ENCODE data around the gene GLOD5.

GLOD5 gene

GRCh38 chrX:48715072-48715471 lies 46.5 kb upstream of the GLOD5 start:
- no peaks in the 10 kb centered on the region for H3K79me2 ChIP-seq (ENCODE audit: low read length)
- H2AFZ ChIP-seq (ENCODE audit: low read depth, low read length): no peak overlapping the region
- no peaks in the 10 kb centered on the region for H3K36me3 ChIP-seq (replicated peaks; ENCODE audit: low read depth, low read length)
- H3K27ac ChIP-seq (ENCODE audit: low read length): no peak overlapping the region
- H3K27me3 ChIP-seq (ENCODE audit: low read depth, low read length): no peaks in the 10 kb centered on the region
- no peaks in the 10 kb centered on the region for H3K9me3 ChIP-seq (ENCODE audit: insufficient read depth, low read length)
- no peak for TF ChIP-seq EZH2phosphoT487 (IDR thresholded peaks at IDR 0.05; ENCODE audit: low read depth)
- TF ChIP-seq, protein P1, sequence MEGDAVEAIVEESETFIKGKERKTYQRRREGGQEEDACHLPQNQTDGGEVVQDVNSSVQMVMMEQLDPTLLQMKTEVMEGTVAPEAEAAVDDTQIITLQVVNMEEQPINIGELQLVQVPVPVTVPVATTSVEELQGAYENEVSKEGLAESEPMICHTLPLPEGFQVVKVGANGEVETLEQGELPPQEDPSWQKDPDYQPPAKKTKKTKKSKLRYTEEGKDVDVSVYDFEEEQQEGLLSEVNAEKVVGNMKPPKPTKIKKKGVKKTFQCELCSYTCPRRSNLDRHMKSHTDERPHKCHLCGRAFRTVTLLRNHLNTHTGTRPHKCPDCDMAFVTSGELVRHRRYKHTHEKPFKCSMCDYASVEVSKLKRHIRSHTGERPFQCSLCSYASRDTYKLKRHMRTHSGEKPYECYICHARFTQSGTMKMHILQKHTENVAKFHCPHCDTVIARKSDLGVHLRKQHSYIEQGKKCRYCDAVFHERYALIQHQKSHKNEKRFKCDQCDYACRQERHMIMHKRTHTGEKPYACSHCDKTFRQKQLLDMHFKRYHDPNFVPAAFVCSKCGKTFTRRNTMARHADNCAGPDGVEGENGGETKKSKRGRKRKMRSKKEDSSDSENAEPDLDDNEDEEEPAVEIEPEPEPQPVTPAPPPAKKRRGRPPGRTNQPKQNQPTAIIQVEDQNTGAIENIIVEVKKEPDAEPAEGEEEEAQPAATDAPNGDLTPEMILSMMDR (IDR thresholded peaks at IDR 0.05; ENCODE audit: low read depth, low read length): no peak
- no peak overlapping the region for H3K4me2 ChIP-seq (ENCODE audit: low read length)
- no peaks in the 10 kb centered on the region for H3K4me1 ChIP-seq (ENCODE audit: low read length)
- no peak overlapping the region for H3K9ac ChIP-seq (ENCODE audit: low read length)
- no peaks in the 10 kb centered on the region for H4K20me1 ChIP-seq (ENCODE audit: insufficient read depth, low read length)
- no peak overlapping the region for H3K4me3 ChIP-seq (ENCODE audit: low read length)

GRCh38 chrX:48715876-48716502 lies 45.6 kb upstream of the GLOD5 start:
- Histone ChIP-seq H3K4me2 (ENCODE audit: low read length) (no peak overlapping the region), H3K27me3 (ENCODE audit: low read depth, low read length) (no peaks in the 10 kb centered on the region), H3K4me3 (ENCODE audit: low read length) (no peak overlapping the region), H2AFZ (ENCODE audit: low read depth, low read length) (no peak overlapping the region), H3K27ac (ENCODE audit: low read length) (no peak overlapping the region), H4K20me1 (ENCODE audit: insufficient read depth, low read length) (no peaks in the 10 kb centered on the region), H3K9me3 (ENCODE audit: insufficient read depth, low read length) (no peaks in the 10 kb centered on the region), H3K9ac (ENCODE audit: low read length) (no peak overlapping the region), H3K4me1 (ENCODE audit: low read length) (no peaks in the 10 kb centered on the region), H3K79me2 (ENCODE audit: low read length) (no peaks in the 10 kb centered on the region), H3K36me3 (replicated peaks; ENCODE audit: low read depth, low read length) (no peaks in the 10 kb centered on the region)
- TF ChIP-seq EZH2phosphoT487 (IDR thresholded peaks at IDR 0.05; ENCODE audit: low read depth): no peak
- TF ChIP-seq, protein P1 (IDR thresholded peaks at IDR 0.05; ENCODE audit: low read depth, low read length): no peak

GRCh38 chrX:48719958-48720357 lies 41.6 kb upstream of the GLOD5 start:
- Histone ChIP-seq H3K9ac (ENCODE audit: low read length) (no peak overlapping the region), H3K4me2 (ENCODE audit: low read length) (no peak overlapping the region), H3K4me1 (ENCODE audit: low read length) (no peaks in the 10 kb centered on the region), H3K9me3 (ENCODE audit: insufficient read depth, low read length) (no peaks in the 10 kb centered on the region), H3K79me2 (ENCODE audit: low read length) (no peaks in the 10 kb centered on the region), H2AFZ (ENCODE audit: low read depth, low read length) (no peak overlapping the region), H3K36me3 (replicated peaks; ENCODE audit: low read depth, low read length) (no peaks in the 10 kb centered on the region), H3K27ac (ENCODE audit: low read length) (no peak overlapping the region), H3K4me3 (ENCODE audit: low read length) (no peak overlapping the region), H3K27me3 (ENCODE audit: low read depth, low read length) (no peaks in the 10 kb centered on the region), H4K20me1 (ENCODE audit: insufficient read depth, low read length) (no peaks in the 10 kb centered on the region)
- TF ChIP-seq, protein P1 (IDR thresholded peaks at IDR 0.05; ENCODE audit: low read depth, low read length): no peak
- TF ChIP-seq EZH2phosphoT487 (IDR thresholded peaks at IDR 0.05; ENCODE audit: low read depth): no peak

GRCh38 chrX:48720577-48721250 lies 40.8 kb upstream of the GLOD5 start:
- H3K27ac ChIP-seq (ENCODE audit: low read length): no peak overlapping the region
- no peak overlapping the region for H3K4me3 ChIP-seq (ENCODE audit: low read length)
- H3K9ac ChIP-seq (ENCODE audit: low read length): no peak overlapping the region
- H3K4me2 ChIP-seq (ENCODE audit: low read length): no peak overlapping the region
- H4K20me1 ChIP-seq (ENCODE audit: insufficient read depth, low read length): no peaks in the 10 kb centered on the region
- TF ChIP-seq, protein P1 (IDR thresholded peaks at IDR 0.05; ENCODE audit: low read depth, low read length): no peak
- TF ChIP-seq EZH2phosphoT487 (IDR thresholded peaks at IDR 0.05; ENCODE audit: low read depth): no peak
- H3K9me3 ChIP-seq (ENCODE audit: insufficient read depth, low read length): no peaks in the 10 kb centered on the region
- H3K36me3 ChIP-seq (replicated peaks; ENCODE audit: low read depth, low read length): no peaks in the 10 kb centered on the region
- no peaks in the 10 kb centered on the region for H3K79me2 ChIP-seq (ENCODE audit: low read length)
- H3K27me3 ChIP-seq (ENCODE audit: low read depth, low read length): no peaks in the 10 kb centered on the region
- no peaks in the 10 kb centered on the region for H3K4me1 ChIP-seq (ENCODE audit: low read length)
- no peak overlapping the region for H2AFZ ChIP-seq (ENCODE audit: low read depth, low read length)

All from OCI-LY3 (cell line).